KMS-11 (cell line): ENCODE results near the gene MRPS24.
A peak's percentile ranks its signal among the peaks of the same experiment; 100 is the strongest.
"Not testable (repeated sequence)": the region's sequence is repeated elsewhere in the genome, so short reads cannot be mapped to it uniquely, and the experiment has no call there.

Experiments
- H2AFZ ChIP-seq: fragments of 200-600 bp; sonication (generic); 2 replicates; pipeline ENCODE4 v1.6.1; 2016; ENCODE audit warnings: antibody characterized with exemption, mixed run types, low read depth
- H3K27ac ChIP-seq: fragments of 200-600 bp; sonication (generic); 2 replicates; pipeline ENCODE4 v1.6.1; 2016; ENCODE audit warnings: mild to moderate bottlenecking, mixed run types
- H3K27me3 ChIP-seq: fragments of 200-600 bp; sonication (generic); 2 replicates; pipeline ENCODE4 v1.6.1; 2017; ENCODE audit warnings: mild to moderate bottlenecking, low read depth, mixed run types, moderate library complexity; ENCODE audit not compliant: insufficient read depth
- H3K36me3 ChIP-seq: fragments of 200-600 bp; sonication (generic); 2 replicates; pipeline ENCODE4 v1.6.1; 2017; ENCODE audit warnings: mild to moderate bottlenecking, mixed run types; ENCODE audit not compliant: insufficient read depth
- H3K4me1 ChIP-seq: fragments of 200-600 bp; sonication (generic); 2 replicates; pipeline ENCODE4 v1.6.1; 2016; ENCODE audit warnings: mild to moderate bottlenecking, low read depth, mixed run types; ENCODE audit not compliant: poor library complexity, severe bottlenecking
- H3K4me2 ChIP-seq: fragments of 200-600 bp; sonication (generic); 2 replicates; pipeline ENCODE4 v1.7.0; 2016; ENCODE audit warnings: mild to moderate bottlenecking, mixed run types
- H3K4me3 ChIP-seq: fragments of 200-600 bp; sonication (generic); IDR thresholded peaks from 2 replicates; pipeline ENCODE4 v1.6.1; 2017; ENCODE audit warnings: low read depth, low read length, mixed read lengths; ENCODE audit not compliant: insufficient read depth
- H3K79me2 ChIP-seq: fragments of 200-600 bp; sonication (generic); 2 replicates; pipeline ENCODE4 v1.6.1; 2016; ENCODE audit warnings: low read depth, mixed run types; ENCODE audit not compliant: insufficient read depth
- H3K9ac ChIP-seq: fragments of 200-600 bp; sonication (generic); 2 replicates; pipeline ENCODE4 v1.6.1; 2016; ENCODE audit warnings: mild to moderate bottlenecking, mixed run types
- H4K20me1 ChIP-seq: fragments of 200-600 bp; sonication (generic); 2 replicates; pipeline ENCODE4 v1.6.1; 2016; ENCODE audit warnings: mild to moderate bottlenecking, mixed run types; ENCODE audit not compliant: insufficient read depth
- TF ChIP-seq, protein P1 (sequence below): fragments of 200-600 bp; sonication (generic); conservative IDR thresholded peaks from 2 replicates; pipeline ENCODE4 v1.6.1; 2017; ENCODE audit warnings: low read depth, mild to moderate bottlenecking, antibody characterized with exemption, low read length, moderate library complexity, mixed read lengths

Gene MRPS24

DNA sequence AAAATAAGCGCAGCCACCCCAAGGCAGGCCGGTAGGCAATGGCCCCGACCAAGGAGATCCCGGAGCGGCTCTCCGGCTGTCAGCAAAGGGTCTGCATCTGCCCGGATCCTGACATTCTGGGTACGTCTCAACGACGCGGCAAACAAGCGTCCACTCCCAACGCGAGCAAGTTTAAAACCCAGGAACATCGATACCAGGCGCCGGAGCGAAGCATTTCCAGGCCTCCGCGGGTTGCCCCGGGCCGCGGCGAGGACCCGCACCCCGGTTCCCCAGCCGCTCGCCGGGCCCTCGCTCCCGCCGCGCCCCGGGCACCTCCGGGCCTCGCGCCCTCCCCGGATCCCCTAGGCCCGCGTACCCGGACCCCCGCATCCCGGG, 36.6 kb upstream of the MRPS24 start:
- H4K20me1 ChIP-seq, result no peaks in the 10 kb centered on the region
- H3K4me3 ChIP-seq, result no peak overlapping the region
- no peaks in the 10 kb centered on the region; the same call in 1 of the 2 replicates for H3K79me2 ChIP-seq
- peak overlapping the region; percentile 69; the same call in 1 of the 2 replicates for H3K9ac ChIP-seq
- TF ChIP-seq, protein P1, sequence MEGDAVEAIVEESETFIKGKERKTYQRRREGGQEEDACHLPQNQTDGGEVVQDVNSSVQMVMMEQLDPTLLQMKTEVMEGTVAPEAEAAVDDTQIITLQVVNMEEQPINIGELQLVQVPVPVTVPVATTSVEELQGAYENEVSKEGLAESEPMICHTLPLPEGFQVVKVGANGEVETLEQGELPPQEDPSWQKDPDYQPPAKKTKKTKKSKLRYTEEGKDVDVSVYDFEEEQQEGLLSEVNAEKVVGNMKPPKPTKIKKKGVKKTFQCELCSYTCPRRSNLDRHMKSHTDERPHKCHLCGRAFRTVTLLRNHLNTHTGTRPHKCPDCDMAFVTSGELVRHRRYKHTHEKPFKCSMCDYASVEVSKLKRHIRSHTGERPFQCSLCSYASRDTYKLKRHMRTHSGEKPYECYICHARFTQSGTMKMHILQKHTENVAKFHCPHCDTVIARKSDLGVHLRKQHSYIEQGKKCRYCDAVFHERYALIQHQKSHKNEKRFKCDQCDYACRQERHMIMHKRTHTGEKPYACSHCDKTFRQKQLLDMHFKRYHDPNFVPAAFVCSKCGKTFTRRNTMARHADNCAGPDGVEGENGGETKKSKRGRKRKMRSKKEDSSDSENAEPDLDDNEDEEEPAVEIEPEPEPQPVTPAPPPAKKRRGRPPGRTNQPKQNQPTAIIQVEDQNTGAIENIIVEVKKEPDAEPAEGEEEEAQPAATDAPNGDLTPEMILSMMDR, result no peak
- peaks cover 27% of the 10 kb centered on the region for H3K4me1 ChIP-seq
- peak overlapping the region; percentile 62 for H2AFZ ChIP-seq
- no peaks in the 10 kb centered on the region for H3K36me3 ChIP-seq
- no peaks in the 10 kb centered on the region for H3K27me3 ChIP-seq
- peak overlapping the region; percentile 59 for H3K4me2 ChIP-seq
- H3K27ac ChIP-seq, result no peak overlapping the region

DNA sequence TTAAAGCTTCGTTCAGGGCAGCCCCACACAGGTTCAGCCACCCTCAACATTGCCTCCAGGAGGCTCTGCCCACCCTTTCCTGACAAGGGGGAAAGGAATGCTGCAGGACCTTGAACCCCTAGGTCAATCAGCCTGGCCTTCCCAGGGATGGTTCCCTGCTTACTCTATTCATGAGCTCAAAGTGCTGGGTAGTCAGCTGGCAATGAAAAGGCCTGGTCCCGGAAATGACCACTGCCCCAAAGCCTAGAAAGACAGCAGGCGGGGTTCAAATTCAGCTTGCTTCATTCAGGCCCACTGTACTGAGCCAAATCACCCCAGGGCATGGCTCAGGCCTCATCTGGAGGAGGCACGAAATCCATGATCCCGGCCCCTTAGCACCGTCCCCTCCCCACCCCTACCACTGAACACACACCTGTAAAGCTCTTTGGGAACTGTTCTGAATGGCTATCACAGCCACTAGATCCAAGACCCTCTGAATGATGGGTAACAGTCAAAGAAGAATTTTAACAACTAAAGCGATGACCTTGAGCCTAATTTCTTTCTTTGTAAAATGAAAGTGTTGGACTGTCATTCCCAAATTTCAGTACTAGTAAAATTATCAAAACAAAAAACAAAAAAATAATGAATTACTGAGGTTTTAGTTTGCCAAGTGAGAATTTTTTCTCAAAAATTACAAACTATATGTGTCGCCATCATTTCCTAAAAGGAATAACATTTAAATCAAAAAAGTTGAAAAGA, 36.1 kb upstream of the MRPS24 start:
- peak overlapping the region; percentile 69; the same call in 1 of the 2 replicates for H3K9ac ChIP-seq
- H3K4me2 ChIP-seq, result peak overlapping the region; percentile 59
- no peaks in the 10 kb centered on the region for H4K20me1 ChIP-seq
- H3K79me2 ChIP-seq, result no peaks in the 10 kb centered on the region; the same call in 1 of the 2 replicates
- H2AFZ ChIP-seq, result peak overlapping the region; percentile 62
- peaks cover 27% of the 10 kb centered on the region for H3K4me1 ChIP-seq
- no peak overlapping the region for H3K4me3 ChIP-seq
- no peaks in the 10 kb centered on the region for H3K36me3 ChIP-seq
- no peak overlapping the region for H3K27ac ChIP-seq
- TF ChIP-seq, protein P1, result no peak
- no peaks in the 10 kb centered on the region for H3K27me3 ChIP-seq

DNA sequence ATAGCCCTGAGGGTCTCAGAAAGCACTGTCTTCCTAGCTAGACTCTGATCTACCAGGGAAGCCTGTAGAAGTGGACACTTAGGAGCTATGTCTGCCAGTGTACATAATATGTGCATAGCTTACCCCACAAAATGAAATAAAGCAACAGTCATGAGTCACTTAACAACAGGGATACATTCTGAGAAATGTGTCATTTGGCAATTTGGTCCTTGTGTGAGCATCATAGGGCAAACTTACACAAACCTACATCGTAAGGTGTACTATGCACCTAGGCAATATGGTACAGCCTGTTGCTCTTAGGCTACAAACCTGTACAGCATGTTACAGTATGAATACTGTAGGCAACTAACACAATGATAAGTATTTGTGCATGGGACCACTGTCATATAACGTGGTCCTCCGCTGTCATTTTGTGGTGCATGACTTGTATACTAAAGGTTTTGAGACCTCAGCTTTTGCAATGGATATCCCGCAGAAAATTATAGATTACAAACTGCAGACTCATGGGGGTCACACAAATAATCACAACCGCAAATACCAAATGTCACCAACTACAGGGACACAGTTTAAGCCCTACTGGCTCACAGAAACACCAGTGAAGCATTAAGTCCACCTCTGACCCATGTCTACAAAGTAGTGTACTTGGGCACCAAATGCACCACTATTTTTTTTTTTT, 35.4 kb upstream of the MRPS24 start:
- H3K9ac ChIP-seq, result no peak overlapping the region
- no peak overlapping the region for H2AFZ ChIP-seq
- H3K4me2 ChIP-seq, result no peak overlapping the region; the same call in 1 of the 2 replicates
- TF ChIP-seq, protein P1, result no peak
- peaks cover 27% of the 10 kb centered on the region for H3K4me1 ChIP-seq
- H4K20me1 ChIP-seq, result no peaks in the 10 kb centered on the region
- H3K36me3 ChIP-seq, result no peaks in the 10 kb centered on the region
- H3K4me3 ChIP-seq, result no peak overlapping the region
- no peaks in the 10 kb centered on the region for H3K27me3 ChIP-seq
- no peak overlapping the region for H3K27ac ChIP-seq
- peaks cover 4% of the 10 kb centered on the region; the same call in 1 of the 2 replicates for H3K79me2 ChIP-seq

DNA sequence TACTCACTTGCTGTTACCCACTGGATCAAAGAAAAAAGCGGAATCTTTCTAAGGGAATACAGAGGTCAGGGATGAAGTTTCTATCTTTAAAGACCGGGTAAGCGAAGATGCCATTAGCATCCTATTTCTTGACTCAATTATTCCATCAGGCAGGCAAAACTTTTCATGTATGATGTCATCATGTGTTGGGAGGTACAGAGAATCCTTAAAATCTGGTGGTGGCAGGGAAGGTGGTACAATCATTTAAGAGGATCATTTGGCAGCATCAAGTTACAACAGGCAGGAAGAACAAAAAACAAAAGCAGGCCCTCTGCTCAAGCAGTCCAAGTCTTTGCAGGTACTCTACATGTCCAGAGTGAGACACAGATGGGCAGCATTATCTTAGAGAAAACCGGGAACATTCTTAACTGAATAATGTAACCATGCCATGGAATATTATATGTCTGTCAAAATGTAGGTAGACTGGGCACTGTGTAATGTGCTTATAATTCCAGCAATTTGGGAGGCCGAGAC, 33.3 kb upstream of the MRPS24 start:
- TF ChIP-seq, protein P1, result no peak
- peaks cover 8% of the 10 kb centered on the region; the same call in 1 of the 2 replicates for H3K79me2 ChIP-seq
- H3K27ac ChIP-seq, result no peak overlapping the region
- no peak overlapping the region for H2AFZ ChIP-seq
- no peak overlapping the region for H3K4me3 ChIP-seq
- no peaks in the 10 kb centered on the region for H4K20me1 ChIP-seq
- no peaks in the 10 kb centered on the region for H3K27me3 ChIP-seq
- H3K4me2 ChIP-seq, result no peak overlapping the region
- peaks cover 21% of the 10 kb centered on the region for H3K4me1 ChIP-seq
- H3K9ac ChIP-seq, result no peak overlapping the region
- H3K36me3 ChIP-seq, result no peaks in the 10 kb centered on the region

DNA sequence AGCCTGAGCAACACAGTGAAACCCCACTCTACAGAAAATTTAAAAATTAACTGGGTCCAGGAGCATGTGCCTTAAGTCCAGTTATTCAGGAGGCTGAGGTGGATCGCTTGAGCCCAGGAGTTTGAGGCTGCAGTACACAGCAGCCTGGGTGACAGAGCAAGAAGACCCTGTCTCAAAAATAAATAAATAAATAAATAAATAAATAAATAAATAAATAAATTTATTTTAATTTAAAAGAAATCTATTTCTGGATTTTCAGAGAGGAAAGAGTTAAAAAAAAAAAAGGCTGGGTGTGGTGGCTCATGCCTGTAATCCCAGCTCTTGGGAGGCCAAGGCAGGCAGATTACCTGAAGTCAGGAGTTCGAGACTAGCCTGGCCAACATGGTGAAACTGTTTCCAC, 29.3 kb upstream of the MRPS24 start:
- not testable (repeated sequence) for H4K20me1 ChIP-seq, H3K79me2 ChIP-seq, H3K36me3 ChIP-seq, H3K27me3 ChIP-seq, H2AFZ ChIP-seq, H3K4me1 ChIP-seq, H3K4me2 ChIP-seq, H3K4me3 ChIP-seq, H3K27ac ChIP-seq, H3K9ac ChIP-seq
